Natural killer cell (primary cell): ENCODE data around the gene NEK1. TPM values are rescaled to one million over a fixed set of nuclear protein-coding genes. Genes with fewer than 3 reads are reported as not detected.

Source experiments
- ATAC-seq, 3 donors: fragments of 150-1000 bp in 2 of 3; fragments of 200-7000 bp in 1 of 3; cut with Tn5 transposase; 1 replicate in 1 of 3; 2 replicates in 2 of 3; pipeline ENCODE4 v1.10.0; 2021; ENCODE audit warnings: mild to moderate bottlenecking in 2 of 3, moderate library complexity in 2 of 3
- DNase-seq, 2 donors: peaks; one replicate each; pipeline versions ENCODE4 v3.0.0 to v3.0.0-alpha.2; 2013 to 2021; ENCODE audit warnings: mixed read lengths in 1 of 2
- H3K27ac ChIP-seq: one replicate; pipeline ENCODE4 v1.5.1; 2013; ENCODE audit warnings: mild to moderate bottlenecking, low read length
- H3K27me3 ChIP-seq: one replicate; pipeline ENCODE4 v1.6.1; 2013; ENCODE audit warnings: low read length; ENCODE audit not compliant: control insufficient read depth, insufficient read depth
- H3K36me3 ChIP-seq: one replicate; pipeline ENCODE4 v1.6.1; 2013; ENCODE audit warnings: low read length; ENCODE audit not compliant: control insufficient read depth, insufficient read depth
- H3K4me1 ChIP-seq: one replicate; pipeline ENCODE4 v1.6.1; 2013; ENCODE audit warnings: low read length; ENCODE audit not compliant: control insufficient read depth, insufficient read depth
- H3K4me3 ChIP-seq: one replicate; pipeline ENCODE4 v1.5.1; 2013; ENCODE audit warnings: low read length
- H3K9me3 ChIP-seq: one replicate; pipeline ENCODE4 v1.6.1; 2013; ENCODE audit warnings: low read length; ENCODE audit not compliant: control insufficient read depth, insufficient read depth
- H3K27ac Mint-ChIP-seq, 2 donors: one replicate each; pipeline ENCODE4 v1.8.0; 2022; ENCODE audit warnings: mild to moderate bottlenecking in 2 of 2, mixed read lengths in 2 of 2, moderate library complexity in 1 of 2
- H3K27me3 Mint-ChIP-seq, 2 donors: one replicate each; pipeline ENCODE4 v1.8.0; 2022; ENCODE audit warnings: low read depth in 2 of 2, mixed read lengths in 2 of 2
- H3K36me3 Mint-ChIP-seq: one replicate; pipeline ENCODE4 v1.8.0; 2022; ENCODE audit warnings: mixed read lengths
- H3K4me1 Mint-ChIP-seq, 2 donors: one replicate each; pipeline ENCODE4 v1.8.0; 2022; ENCODE audit warnings: mixed read lengths in 2 of 2
- H3K4me3 Mint-ChIP-seq: one replicate; pipeline ENCODE4 v1.8.0; 2022; ENCODE audit warnings: mild to moderate bottlenecking, moderate library complexity, mixed read lengths
- H3K9me3 Mint-ChIP-seq, 2 donors: one replicate each; pipeline ENCODE4 v1.8.0; 2022; ENCODE audit warnings: mixed read lengths in 2 of 2
- WGBS: methylation state at CpG from one replicate; pipeline ENCODE4 v1.1.7; 2013; ENCODE audit warnings: missing lambda C conversion rate; ENCODE audit not compliant: insufficient coverage; 5-methylcytosine and 5-hydroxymethylcytosine counted together
- intact Hi-C: fragments of 100-400 bp; cut with micrococcal nuclease; formaldehyde crosslinking; loops from one replicate; pipeline ENCODE4 v1.14.2; 2022
- total RNA-seq, 4 donors: library from RNA; stranded (reverse); fragments of 120-200 nt in 1 of 4; gene quantifications; one replicate each; pipeline versions ENCODE4 v1.2.3 to v1.2.4, GENCODE V29; 2013 to 2022
- TF ChIP-seq, protein P1 (sequence below): fragments of 200-600 bp; IDR thresholded peaks from one replicate; pipeline ENCODE4 v1.8.0; 2022; ENCODE audit warnings: antibody characterized with exemption

NEK1 gene
- total RNA-seq, 3 donors from 2014 or later (not counting 1 experiment from before 2014, with no cell fraction given): 16.4 to 24.9 (median 19.0) TPM

DNA sequence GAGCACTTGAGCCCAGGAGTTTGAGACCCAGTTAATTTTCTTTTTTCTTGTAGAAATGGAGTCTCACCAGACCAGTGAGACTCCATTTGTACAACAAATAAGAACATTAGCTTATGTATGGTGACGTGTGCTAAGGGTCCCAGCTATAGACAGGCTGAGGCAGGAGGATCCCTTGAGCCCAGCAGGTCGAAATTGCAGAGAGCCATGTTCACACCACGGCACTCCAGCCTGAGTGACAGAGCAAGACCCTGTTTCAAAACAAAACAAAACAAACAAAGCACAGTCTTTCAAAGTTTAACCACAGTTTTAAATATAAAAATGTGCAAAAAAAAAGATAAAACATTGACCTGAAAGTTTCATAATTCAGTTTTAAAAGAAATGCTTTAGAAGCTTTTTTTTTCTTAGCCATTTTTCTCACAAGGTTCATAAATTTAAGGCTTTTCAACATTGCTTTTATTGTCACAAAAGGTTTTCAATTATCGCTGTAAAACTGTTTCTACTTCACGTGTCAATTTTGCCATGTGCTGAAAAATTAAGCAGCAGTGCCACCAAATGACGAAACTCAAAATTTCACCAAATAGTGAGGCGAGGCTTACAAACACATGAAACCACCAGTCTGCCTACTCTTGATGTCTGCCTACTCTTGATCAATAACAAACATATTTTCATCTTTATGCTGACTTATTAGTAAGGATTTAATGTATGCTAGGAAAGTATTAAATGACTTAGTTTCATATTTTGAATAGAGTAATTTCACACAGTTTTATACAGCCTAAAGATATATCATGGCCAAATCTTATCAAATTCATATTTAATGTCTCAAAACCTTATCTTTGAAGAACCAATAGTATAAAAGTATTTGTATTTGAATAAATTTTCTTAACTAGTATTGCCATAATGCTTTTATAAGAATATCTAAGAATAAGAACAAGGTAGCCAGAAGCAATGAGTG, 126.3 kb downstream of the NEK1 start:
- peak in 2 of 3 donors; percentile 40 to 61 for ATAC-seq
- WGBS: 30% methylated on average over 7 of the region's 7 CpGs

DNA sequence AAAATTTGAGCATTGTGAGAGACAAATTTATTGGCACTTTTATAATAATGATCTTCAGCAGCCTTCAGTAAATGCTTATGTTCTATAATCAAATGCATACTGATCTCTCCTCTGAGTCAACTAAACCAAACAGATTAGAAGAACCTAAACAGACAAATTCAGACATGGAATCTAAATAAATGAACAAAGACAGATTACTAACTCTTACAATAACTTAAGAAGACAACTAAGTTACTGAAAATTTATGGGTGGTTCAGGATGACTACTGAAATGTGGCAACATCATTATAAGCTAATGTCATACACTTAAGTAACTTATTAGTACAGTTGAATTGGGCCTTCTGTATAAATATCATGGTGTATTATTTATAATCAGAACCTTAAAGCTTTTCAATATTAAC, 127.3 kb downstream of the NEK1 start:
- Mint-ChIP-seq H3K4me1 (no peaks in the 10 kb centered on the region), H3K27me3 (no peaks in the 10 kb centered on the region), H3K9me3 (no peaks in the 10 kb centered on the region), H3K36me3 (no peaks in the 10 kb centered on the region), H3K4me3 (no peak overlapping the region), H3K27ac (no peak overlapping the region)
- H3K27ac ChIP-seq: no peak overlapping the region
- no peaks in the 10 kb centered on the region for H3K27me3 ChIP-seq
- intact Hi-C loops: loop anchor here (5.0 kb wide), 1 partner anchor 973 kb away; no protein-coding TSS in a partner anchor
- ATAC-seq (no peak), DNase-seq (no peak)
- TF ChIP-seq, protein P1, sequence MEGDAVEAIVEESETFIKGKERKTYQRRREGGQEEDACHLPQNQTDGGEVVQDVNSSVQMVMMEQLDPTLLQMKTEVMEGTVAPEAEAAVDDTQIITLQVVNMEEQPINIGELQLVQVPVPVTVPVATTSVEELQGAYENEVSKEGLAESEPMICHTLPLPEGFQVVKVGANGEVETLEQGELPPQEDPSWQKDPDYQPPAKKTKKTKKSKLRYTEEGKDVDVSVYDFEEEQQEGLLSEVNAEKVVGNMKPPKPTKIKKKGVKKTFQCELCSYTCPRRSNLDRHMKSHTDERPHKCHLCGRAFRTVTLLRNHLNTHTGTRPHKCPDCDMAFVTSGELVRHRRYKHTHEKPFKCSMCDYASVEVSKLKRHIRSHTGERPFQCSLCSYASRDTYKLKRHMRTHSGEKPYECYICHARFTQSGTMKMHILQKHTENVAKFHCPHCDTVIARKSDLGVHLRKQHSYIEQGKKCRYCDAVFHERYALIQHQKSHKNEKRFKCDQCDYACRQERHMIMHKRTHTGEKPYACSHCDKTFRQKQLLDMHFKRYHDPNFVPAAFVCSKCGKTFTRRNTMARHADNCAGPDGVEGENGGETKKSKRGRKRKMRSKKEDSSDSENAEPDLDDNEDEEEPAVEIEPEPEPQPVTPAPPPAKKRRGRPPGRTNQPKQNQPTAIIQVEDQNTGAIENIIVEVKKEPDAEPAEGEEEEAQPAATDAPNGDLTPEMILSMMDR: no peak
- no peak overlapping the region for H3K4me3 ChIP-seq
- no peaks in the 10 kb centered on the region for H3K9me3 ChIP-seq
- no peaks in the 10 kb centered on the region for H3K4me1 ChIP-seq
- no peaks in the 10 kb centered on the region for H3K36me3 ChIP-seq

More for the DNA sequence above, 126.3 kb downstream of the NEK1 start:
- H3K4me3 ChIP-seq: no peak overlapping the region
- intact Hi-C loops: loop anchor here (1.0 to 5.0 kb wide), 3 partner anchors 491 to 974 kb away; no protein-coding TSS in a partner anchor
- no peak overlapping the region for H3K27ac ChIP-seq
- no peaks in the 10 kb centered on the region for H3K9me3 ChIP-seq
- Mint-ChIP-seq H3K4me1 (peaks cover 0 to 4% of the 10 kb centered on the region in 2 donors), H3K4me3 (no peak overlapping the region), H3K27ac (no peak overlapping the region), H3K27me3 (no peaks in the 10 kb centered on the region), H3K36me3 (peaks cover 6% of the 10 kb centered on the region), H3K9me3 (no peaks in the 10 kb centered on the region)
- H3K27me3 ChIP-seq: no peaks in the 10 kb centered on the region
- H3K36me3 ChIP-seq: no peaks in the 10 kb centered on the region
- H3K4me1 ChIP-seq: no peaks in the 10 kb centered on the region
- DNase-seq: peak in 1 of 2 donors; percentile 63
- TF ChIP-seq, protein P1: peak; percentile 60

DNA sequence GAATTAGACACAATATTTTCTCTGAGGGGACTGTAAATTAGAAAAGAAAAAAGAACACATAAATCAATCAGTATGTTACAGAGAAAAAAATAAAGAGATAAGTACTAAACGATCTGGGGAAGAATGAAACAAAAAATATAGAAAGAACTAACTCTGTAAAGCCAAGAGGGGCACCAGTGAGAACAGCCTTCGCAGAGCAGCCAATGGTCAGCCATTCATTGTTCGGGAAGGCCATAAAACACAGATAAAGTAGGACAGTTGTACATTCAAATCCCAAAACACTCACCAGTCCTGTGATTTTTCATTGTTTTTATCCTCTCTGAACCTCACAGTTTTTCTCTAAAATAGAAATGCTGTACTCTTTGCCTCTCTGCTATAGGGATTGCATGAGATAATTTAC, 127.9 kb downstream of the NEK1 start:
- Mint-ChIP-seq H3K36me3 (no peaks in the 10 kb centered on the region), H3K4me3 (no peak overlapping the region), H3K27me3 (no peaks in the 10 kb centered on the region), H3K9me3 (no peaks in the 10 kb centered on the region), H3K27ac (no peak overlapping the region), H3K4me1 (no peaks in the 10 kb centered on the region)
- Histone ChIP-seq H3K4me3 (no peak overlapping the region), H3K9me3 (no peaks in the 10 kb centered on the region), H3K4me1 (no peaks in the 10 kb centered on the region), H3K36me3 (no peaks in the 10 kb centered on the region), H3K27me3 (no peaks in the 10 kb centered on the region), H3K27ac (no peak overlapping the region)
- TF ChIP-seq, protein P1: no peak
- intact Hi-C loops: no loop called here
- WGBS: 84% methylated on average over 3 of the region's 3 CpGs
- ATAC-seq: no peak
- no peak for DNase-seq
